Epithelial cell of alveolus of lung (primary cell): ENCODE results near the gene RTL5. TPM values are rescaled to one million over a fixed set of nuclear protein-coding genes. Genes with fewer than 3 reads are reported as not detected.

Experiments
- total RNA-seq: library from RNA; depleted of rRNA; stranded (reverse); fragments of >200 nt; gene quantifications from 2 replicates; pipeline ENCODE4 v1.2.1, GENCODE V29; 2015

RTL5 gene
- 1.4 and 2.6 TPM in 2 replicates for total RNA-seq

DNA sequence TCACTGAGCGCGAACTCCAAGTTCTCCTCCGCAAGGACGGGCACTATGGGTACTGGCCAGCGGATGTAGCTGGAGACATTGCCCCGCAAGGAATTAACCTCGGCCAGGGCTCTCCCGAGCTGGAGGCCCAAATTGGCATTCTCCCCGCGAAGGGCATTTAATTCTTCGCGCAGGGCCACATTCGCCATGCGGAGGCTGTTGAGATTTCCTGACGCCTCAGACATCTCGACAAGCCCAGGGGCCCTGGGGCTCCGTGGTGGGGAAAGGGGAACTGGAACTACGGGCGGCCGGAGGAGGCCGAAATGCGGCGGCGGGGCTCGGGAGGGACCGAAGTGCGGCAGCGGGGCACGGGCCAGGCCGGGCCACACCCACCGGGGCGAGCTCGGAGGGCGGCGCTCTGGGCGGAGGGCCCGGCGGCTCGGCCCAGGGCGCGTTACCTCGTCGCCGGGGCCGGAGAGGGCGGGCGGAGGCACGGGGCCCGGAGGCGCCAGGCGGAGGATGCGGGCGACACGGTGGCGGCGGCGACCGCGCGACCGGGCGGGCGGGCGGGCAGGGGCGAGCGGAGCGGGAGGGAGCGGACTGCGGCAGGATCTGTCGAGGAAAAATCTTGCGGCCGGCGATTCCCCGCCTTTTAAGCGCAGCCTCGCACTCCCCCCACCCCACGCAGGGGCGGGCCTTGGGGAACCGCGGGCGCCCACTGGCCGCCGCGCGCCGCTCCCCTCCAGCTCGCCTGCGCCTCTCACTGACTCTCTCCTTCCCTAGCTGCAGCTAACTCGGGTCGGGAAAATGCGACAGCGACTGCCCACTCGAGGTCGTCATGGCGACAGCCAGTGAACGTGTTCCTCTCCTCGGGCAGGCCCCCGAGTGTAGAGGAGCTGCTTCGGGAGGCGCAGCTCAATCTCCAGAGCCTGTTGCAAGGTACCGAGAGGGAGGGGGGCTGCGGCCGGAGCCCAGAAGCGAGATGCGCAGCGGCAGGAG is at the start of gene RTL5:
Gene RTL5, minus strand, starts transcription at position 599 of the 978 bp plus-strand sequence.

Other genes starting within 250 kb of the RTL5 start
- 0.32 and 0.78 TPM in 2 replicates for gene NHSL2, start 221.1 kb downstream of the RTL5 start, total RNA-seq
- gene PIN4, start 49.8 kb upstream of the RTL5 start, total RNA-seq: 6.7 and 6.9 TPM in 2 replicates
- gene ERCC6L, start 107.1 kb upstream of the RTL5 start, total RNA-seq: 1.4 and 4.7 TPM in 2 replicates
- gene RPS4X, start 145.3 kb upstream of the RTL5 start, total RNA-seq: 888 and 1,611 TPM in 2 replicates
- gene CITED1, start 174.0 kb upstream of the RTL5 start, total RNA-seq: not detected in 2 replicates